Measurements from ENCODE around the gene HOXA1.
"Not testable (repeated sequence)": the region's sequence is repeated elsewhere in the genome, so short reads cannot be mapped to it uniquely, and the experiment has no call there.

HOXA1 gene

GRCh38 chr7:27046854-27047549 is 48.8 kb downstream of the HOXA1 start:
- DNase-seq (ENCODE audit: low read depth in 3 of 3): no peak

- not testable (repeated sequence) for DNase-seq (ENCODE audit: low read depth in 3 of 3)
Observed at GRCh38 chr7:27045972-27046371, 49.8 kb downstream of the HOXA1 start.

- not testable (repeated sequence) for DNase-seq (ENCODE audit: low read depth in 3 of 3)
Observed at GRCh38 chr7:27045066-27045465, 50.7 kb downstream of the HOXA1 start.
